HL-60/S4 treated with retinoic acid at 250 ng/mL for 4 days and 3 days (cell line): ENCODE results near the gene ANKFY1.
"Not testable (repeated sequence)": the region's sequence is repeated elsewhere in the genome, so short reads cannot be mapped to it uniquely, and the experiment has no call there.

ENCODE experiments used
- in situ Hi-C: fragments of 300-500 bp; cut with MboI; formaldehyde crosslinking; loops from 2 replicates; pipeline ENCODE4 v1.7.0; 2022; ENCODE audit warnings: low sequenced_read_pairs

Gene ANKFY1

DNA sequence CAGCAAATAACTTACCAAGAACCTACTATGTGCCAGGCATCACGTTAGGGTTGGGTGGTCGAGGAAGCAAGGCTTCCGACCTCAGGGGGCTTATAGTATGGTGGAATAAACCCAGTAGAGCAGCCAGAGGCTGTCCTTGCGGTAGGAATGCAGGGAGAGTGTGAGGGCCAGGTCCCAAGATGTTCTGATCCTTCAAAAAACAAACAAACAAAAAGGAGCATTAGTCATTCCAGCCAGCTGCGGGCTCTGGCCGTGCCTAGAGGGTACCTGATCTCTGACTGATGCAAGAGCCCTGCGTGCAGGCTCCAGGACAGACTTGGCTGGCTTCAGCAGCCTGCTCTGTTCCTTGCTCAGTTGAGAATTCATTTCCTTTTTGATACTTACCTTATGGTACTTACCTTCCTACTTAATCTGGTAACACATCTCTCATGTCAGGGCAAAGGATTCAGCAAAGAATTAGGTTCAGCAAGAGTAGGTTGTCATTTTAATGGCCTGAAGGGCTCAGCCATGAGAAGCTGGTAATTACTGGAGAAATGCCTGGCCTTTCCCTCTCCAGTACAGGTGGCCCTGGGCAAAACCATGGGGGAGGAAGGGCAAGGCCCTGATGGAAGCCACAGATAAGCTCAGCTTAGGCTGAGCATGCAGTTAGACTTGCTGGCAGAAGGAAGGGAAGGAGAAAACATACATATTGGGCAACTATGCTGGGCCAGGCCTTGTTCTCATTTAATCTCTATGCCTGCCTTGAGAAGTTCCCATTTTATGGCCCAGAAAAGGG lies 102.4 kb downstream of the ANKFY1 start:
- in situ Hi-C loops, result no loop called here

- in situ Hi-C loops, result no loop called here
These were observed 103.4 kb downstream of the ANKFY1 start for GRCh38 chr17:4160294-4160859.

DNA sequence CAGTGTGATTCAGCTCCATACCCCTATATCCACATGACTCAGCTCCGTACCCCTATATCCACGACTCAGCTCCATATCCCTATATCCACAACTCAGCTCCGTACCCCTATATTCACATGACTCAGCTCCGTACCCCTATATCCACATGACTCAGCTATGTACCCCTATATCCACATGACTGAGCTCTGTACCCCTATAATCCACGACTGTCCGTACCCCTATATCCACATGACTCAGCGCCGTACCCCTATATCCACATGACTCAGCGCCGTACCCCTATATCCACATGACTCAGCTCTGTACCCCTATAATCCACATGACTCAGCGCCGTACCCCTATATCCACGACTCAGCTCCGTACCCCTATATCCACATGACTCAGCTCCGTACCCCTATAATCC lies 104.0 kb downstream of the ANKFY1 start:
- in situ Hi-C loops, result no loop called here

- in situ Hi-C loops, result no loop called here
These were observed 106.0 kb downstream of the ANKFY1 start for GRCh38 chr17:4157618-4158333.

DNA sequence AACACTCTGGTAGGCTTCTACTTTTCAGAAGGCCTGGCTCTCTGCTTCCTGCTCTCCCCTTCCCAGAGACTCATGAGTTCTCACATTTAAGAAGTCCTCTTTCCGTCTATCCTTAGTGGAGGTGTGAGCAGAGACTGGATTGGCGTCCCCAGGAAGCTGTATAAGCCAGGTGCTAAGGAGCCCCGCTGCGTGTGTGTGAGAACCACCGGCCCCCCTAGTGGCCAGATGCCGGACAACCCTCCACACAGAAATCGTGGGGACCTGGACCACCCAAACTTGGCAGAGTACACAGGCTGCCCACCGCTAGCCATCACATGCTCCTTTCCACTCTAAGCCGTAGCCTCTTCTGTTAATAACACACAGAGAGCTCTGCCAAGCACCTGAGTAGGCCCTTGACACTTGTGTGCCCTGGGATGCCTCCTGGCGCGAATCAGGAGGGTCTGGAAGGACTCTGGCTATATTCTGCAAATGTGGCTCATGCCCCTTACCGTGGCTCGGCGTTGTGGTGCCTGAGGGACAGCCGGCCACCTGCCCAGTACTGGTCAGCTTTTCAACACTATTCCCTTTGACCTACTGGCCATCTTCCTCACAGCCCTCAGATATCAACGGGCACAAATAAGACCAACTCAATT lies 106.9 kb downstream of the ANKFY1 start:
- in situ Hi-C loops, result no loop called here

GRCh38 chr17:4155980-4156620 lies 107.7 kb downstream of the ANKFY1 start:
- in situ Hi-C loops, result no loop called here

DNA sequence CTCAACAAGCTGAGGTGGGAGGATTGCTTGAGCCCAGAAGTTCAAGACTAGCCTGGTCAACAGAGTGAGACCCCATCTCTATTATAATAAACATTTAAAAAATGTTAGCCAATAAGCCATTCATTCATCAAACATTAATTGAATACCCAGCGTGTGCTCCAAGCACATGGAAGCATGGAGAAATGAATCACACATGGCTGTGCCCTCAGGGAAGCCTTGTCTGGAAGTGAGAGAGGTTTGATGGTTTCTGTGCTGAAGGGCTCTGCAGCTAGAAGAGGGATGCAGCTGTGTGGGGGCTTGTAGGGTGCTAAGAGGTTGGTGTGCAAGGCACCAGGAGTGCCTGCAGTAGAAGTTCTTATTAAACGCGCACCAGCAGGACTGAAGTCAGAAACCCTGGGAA lies 109.6 kb downstream of the ANKFY1 start:
- in situ Hi-C loops, result no loop called here

GRCh38 chr17:4152471-4152870 lies 111.3 kb downstream of the ANKFY1 start:
- in situ Hi-C loops, result no loop called here

DNA sequence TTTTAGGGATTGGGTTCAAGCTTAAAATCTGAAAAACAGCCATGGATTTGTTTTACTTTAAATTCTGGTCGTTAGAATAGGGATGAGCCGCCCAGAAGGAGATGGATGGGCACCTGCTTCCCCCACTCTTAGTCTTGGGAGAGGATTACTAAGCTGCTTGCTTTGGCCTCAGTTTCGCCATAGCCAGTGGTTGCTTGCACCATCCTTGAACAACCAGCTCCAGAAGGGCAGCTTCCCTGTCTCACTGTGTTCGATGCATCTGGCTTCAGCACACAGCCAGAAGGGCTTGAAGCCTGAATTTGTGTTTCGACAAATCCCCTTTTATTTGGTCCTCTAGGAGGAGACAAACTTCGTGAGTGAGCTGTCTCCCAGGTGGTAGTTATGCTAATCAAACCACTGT lies 113.7 kb downstream of the ANKFY1 start:
- in situ Hi-C loops, result no loop called here

- in situ Hi-C loops, result no loop called here
These were observed 115.0 kb downstream of the ANKFY1 start for GRCh38 chr17:4148611-4149308.

DNA sequence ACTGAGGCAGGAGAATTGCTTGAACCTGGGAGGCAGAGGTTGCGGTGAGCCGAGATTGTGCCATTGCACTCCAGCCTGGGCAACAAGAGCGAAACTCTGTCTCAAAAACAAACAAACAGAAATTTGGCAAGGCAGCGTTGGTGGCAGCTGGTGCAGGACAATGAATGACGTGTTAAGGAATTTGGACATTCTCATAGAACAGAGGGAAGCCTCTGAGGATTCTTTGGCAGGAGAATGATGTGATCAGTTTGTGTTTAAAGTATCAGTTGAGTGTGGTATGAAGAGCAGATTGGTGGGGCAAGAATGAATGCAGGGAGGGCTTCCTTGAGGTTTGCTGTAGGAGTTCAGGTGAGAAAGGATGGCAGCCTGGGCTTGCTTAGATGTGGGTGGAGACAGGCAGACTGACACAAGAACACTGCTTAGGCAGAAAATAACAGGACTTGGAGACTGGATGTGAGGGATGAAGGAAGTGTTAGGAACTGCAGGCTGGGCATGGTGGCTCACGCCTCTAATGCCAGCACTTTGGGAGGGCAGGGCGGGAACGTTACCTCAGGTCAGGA lies 115.9 kb downstream of the ANKFY1 start:
- in situ Hi-C loops, result no loop called here

- in situ Hi-C loops, result no loop called here
These were observed 117.1 kb downstream of the ANKFY1 start for GRCh38 chr17:4146641-4147040.

- in situ Hi-C loops, result no loop called here
These were observed 119.4 kb downstream of the ANKFY1 start for GRCh38 chr17:4144422-4144747.

- in situ Hi-C loops, result no loop called here
These were observed 120.0 kb downstream of the ANKFY1 start for GRCh38 chr17:4143563-4144421.

DNA sequence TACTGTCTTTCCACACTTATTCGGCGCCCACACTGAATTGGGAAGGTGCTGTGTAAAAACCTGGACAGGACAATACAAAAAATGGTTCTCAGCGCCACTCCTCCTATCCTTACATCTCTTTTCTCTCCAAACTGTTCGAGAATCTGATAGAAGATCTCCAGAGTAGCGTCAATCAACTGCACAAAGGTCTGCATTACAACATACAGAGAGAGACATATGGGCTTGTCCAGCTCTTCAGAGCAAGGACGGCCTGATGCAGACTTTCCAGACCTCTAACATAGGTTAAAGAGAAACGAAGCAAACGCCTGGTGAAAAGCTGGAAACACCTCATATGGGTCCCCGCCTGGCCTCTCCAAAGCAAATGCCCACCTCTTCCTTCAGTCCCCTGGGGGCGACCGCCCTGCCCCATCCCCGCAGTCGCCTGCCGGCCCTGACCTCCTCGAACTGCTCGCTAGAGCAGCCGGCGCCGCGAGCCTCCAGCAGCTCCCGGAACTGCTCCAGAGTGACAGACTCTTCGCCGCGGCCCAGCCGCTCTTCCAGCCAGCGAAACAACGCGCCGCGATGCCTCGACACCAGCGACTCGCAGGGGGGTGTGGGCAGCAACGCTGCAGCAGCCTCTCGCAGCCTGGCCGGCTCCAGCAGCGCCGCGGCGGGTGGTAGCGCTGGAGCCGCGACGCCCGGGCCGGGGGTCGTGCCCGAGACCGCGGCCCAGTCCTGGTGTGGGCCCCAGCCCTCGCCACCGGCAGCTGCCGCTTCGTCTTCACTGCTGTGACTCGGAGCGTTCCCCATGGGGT lies 121.5 kb downstream of the ANKFY1 start:
- in situ Hi-C loops, result no loop called here

DNA sequence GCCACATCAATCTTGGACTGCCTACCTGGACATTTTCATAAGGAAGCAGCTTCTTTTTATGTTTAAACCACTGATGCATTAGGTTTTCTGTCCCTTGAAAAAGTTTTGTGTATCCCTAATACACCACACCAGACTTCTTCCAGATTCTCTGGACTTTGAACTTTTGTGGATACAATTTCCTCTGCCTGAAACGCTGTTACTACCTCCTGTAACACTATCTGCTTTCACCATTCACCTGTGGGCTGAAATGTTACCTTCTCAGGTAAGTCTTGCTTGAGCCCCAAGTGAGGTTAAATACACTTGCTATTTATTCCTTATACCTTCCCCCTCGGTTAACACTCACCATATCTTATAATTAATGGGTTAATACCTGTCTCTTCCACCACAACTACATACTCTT lies 123.7 kb downstream of the ANKFY1 start:
- in situ Hi-C loops, result no loop called here

DNA sequence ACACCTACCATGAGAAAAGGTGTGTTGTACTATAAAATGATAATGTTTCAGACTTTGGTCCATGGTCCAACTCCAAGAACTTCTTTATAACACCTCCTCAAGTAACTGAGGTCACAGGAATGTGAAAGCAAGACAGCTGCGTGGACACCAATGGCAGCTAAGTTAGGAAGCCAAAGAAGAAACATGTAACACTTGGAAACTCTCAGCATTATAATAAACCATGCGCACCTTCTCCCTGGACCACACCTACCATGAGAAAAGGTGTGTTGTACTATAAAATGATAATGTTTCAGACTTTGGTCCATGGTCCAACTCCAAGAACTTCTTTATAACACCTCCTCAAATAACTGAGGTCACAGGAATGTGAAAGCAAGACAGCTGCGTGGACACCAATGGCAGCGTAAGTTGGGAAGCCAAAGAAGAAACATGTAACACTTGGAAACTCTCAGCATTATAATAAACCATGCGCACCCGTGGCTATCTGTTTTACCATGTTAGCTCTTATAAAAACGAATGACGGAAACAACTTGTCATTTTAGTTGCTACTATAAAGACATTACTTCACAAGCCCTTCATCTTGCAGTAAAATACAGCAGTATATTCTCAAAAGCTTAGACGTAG lies 124.8 kb downstream of the ANKFY1 start:
- in situ Hi-C loops, result not testable (repeated sequence)

GRCh38 chr17:4136373-4136772 lies 127.4 kb downstream of the ANKFY1 start:
- in situ Hi-C loops, result no loop called here
